Stimulated activated CD8-positive, alpha-beta memory T cell treated with anti-CD3 and anti-CD28 coated beads, Interleukin-4, amount 100 ng/mL, for 24 hours (primary cell): ENCODE results near the gene ARFGEF2.
"Not testable (repeated sequence)": the region's sequence is repeated elsewhere in the genome, so short reads cannot be mapped to it uniquely, and the experiment has no call there.

ENCODE experiments used
- DNase-seq: peaks from one replicate; pipeline ENCODE4 v3.0.0-alpha.2; 2020; ENCODE audit warnings: low read depth

ARFGEF2 gene

DNA sequence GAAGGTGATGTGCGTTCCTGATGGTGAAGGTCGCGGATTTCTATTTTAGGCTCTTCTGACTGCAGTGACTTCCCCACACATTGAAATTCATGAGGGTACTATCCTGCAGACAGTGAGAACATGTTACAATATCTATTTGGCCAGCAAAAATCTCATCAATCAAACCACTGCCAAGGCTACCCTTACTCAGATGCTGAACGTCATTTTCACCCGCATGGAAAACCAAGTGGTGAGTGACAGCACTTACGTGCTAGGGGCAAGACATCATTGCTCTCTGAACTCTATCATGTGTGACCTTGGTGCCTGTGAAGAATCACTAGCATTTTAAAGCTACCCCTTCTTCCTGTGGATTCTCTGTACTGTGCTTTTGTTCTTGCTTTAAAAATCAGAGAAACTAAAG is 31.1 kb downstream of the ARFGEF2 start:
- no peak for DNase-seq

GRCh38 chr20:48953653-48954052 is 32.1 kb downstream of the ARFGEF2 start:
- DNase-seq = no peak

- DNase-seq = no peak
Observed at GRCh38 chr20:48956052-48956451, 34.5 kb downstream of the ARFGEF2 start.

DNA sequence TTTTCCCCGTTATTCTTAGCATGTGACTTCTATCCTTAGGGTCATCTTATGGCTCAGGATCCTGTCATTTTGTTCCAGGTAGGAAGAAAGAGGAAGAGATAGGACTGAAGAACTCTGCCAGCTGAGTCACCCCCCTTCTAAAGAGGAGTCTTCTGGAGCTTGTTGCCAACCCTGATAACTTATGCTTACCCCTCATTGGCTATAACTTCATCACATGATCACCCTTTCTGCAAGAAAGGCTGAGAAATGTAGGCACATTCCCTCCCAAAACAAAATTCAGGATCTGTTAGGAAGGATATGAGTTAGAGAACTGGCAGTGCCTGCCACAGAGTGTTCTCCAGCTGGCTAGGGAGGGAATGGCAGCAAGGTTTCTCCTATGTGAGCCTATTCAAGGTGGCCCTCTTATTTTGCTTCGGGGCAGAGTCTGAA is 35.6 kb downstream of the ARFGEF2 start:
- no peak for DNase-seq

DNA sequence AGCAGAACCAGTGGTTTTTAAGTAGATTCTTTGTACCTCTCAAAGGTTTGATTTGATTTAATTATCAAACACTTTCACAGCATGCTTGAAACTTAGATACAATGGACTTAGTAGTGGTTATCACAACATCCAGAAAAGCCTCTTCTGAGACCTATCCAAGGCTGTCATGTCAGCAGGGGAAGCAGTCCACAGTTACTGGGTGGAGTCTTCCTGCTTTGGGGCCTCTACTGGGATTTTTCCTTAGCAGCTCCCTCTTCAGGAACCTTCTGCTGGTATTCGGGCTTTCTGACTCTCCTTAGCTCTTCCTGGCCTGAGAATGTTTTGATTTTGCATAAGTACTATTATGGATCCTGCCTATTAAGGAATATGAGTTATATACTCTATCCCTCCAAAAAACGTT is 36.0 kb downstream of the ARFGEF2 start:
- DNase-seq = no peak

DNA sequence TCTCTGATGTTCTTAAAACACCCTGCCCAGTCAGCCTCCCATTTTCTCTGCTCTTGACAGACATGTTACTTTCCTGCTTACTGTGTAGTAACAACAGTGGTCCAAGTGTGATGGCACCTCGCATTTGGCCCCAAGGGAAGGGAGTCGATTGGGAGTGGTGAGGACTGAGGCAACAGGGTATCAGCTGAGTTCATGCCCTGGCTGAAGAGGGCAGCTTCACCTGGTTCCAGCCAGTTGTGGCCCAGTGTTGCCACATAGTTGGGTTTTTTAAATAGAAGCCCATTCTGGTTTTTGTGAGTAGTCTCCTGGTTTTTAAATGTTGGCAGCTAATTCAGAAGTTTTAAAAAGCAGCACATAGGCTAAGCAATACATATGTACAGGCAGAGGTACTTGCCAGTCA is 37.2 kb downstream of the ARFGEF2 start:
- DNase-seq = no peak

DNA sequence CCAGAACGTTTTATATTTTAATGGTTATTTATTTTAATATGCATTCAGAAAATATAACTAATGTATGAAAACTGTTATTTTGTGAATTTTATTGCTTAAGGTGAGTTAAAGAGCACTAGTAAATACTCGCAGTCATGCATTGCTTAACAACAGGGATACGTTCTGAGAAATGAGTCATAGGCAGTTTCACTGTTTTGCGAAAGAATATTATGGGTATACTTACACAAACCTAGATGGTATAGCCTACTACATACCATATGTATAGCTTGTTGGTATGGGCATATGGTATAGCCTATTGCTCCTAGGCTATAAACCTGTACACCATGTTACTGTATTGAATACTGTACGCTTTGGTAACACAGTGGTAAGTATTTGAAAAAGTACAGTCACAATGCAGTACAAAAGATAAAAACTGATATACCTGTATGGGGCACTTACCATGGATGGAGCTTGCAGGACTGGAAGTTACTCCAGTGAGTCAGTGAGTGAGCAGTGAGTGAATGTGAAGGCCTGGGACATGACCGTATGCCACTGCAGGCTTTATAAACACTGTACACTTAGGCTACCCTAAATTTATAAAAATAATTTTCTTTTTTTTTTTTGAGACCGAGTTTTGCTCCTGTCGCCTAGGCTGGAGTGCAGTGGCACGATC is 38.5 kb downstream of the ARFGEF2 start:
- no peak for DNase-seq

DNA sequence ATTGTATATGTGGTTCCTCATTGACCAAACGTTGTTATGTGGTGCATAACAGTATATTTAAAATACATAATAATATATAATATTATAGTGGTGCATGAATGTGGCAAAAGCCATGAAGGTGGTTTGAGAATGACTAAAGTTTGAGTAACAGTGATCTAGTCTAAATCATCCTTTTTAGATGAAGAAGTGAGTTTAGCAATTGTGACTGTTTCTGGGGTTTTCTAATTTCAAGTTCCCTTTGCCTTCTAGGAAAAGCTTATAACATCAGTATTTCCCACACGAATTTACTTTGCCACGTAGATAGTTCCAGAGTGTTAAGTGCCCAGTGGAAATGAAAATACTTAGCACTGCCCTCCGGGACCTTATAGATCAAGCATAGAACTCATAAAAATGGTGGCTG is 40.9 kb downstream of the ARFGEF2 start:
- DNase-seq = no peak

DNA sequence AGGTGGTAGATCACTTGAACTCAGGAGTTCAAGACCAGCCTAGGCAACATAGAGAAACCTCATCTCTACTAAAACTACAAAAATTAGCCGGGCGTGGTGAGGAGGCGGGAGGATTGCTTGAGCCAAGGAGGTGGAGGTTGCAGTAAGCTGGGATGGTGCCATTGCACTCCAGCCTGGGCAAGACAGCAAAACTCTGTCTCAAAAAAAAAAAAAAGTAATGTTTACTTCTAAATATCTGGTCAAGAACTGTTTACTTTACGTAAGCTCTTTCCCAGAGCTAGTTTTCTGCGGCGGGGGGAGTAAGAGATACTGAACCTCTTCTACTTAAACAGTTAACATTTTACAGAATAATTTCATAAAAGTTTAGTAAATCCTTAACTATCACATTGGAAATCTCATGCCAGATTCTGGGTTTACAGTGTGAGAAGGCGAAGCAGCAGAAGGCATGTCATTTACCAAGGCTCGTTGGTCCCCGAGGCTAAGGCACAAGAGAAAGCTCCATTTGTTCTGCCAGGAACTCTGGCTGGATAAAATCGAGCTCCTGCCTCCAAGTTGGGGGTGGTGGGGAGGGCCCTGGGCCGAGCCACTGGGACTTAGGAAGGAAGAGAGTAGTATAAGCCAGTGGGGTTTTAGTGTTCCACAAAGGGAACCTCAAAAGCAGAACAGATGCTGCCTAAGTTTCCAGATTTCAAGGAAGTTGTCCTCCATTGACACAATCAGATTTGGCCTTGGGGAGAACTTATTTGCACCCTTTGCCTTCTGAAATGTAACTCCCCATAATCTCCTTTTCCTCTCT is 41.7 kb downstream of the ARFGEF2 start:
- no peak for DNase-seq

DNA sequence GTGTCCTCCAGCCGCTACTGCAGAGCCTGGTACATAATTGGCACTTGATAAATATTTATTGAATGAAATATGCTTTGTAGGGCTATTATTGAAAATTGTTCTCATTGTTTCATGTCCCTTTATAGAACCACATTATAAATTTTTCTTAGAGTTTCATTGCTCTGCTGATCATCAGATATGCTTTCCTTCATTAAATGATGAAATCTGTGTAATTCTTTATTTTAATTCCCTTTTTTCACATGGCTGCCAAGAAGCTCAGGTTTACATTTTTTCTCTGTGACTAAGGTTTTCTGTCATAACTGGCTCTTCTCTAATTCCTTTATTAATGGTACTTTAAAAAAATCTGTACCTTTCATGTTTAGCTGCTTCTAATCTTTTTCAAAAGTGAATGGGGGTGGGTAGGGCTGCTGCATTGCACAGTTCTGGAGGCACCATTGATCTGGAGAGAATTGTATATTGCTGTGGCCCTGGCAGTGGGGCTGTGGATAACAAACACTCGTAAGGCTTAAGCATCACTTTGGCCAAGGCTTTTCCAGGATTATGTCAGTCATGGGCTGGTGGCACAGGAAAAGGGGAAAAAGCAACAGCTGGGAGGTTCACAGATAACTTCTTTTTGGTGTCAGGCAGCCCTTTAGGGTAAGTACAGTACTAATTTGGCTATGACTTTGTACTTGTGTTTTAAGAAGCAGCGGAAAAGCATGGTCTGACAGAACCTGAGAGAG is 43.8 kb downstream of the ARFGEF2 start:
- DNase-seq = no peak

GRCh38 chr20:48970681-48971365 is 49.3 kb downstream of the ARFGEF2 start:
- no peak for DNase-seq

- DNase-seq = no peak
Observed at GRCh38 chr20:48971956-48972355, 50.4 kb downstream of the ARFGEF2 start.

DNA sequence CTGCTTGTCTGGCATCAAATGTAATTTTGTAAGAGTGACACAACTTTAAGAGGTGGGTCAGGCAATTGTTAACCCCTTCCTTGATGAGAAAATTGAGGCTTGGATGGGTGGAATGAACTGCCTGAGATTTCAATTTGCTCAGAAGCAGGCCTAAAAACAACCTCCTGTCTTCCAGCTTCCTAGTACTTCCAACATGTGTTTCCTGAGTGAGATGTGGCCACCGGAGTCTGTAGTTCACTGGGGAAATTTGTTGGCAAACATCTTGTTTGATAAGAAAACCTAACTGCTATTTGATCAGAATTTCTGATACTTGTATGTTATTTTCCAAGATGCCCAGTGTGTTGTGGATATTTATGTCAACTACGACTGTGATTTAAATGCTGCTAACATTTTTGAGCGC is 51.3 kb downstream of the ARFGEF2 start:
- DNase-seq = no peak

DNA sequence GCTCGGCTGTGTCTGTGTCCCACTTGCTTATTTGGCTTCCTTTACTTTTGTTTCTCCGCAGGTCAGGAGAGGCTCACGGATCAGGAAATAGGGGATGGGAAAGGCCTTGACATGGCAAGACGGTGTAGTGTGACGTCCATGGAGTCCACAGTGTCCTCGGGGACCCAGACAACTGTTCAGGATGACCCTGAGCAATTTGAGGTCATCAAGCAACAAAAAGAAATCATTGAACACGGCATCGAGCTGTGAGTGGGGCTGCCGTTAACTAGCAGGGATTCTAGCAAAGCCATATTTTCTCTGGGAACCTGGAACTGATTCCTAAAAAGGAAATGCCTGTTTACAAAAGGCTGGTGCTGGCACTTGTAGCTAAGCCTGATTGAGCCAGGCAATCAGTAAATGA is 54.4 kb downstream of the ARFGEF2 start:
- no peak for DNase-seq

- DNase-seq = not testable (repeated sequence)
Observed at GRCh38 chr20:48979980-48980379, 58.5 kb downstream of the ARFGEF2 start.

DNA sequence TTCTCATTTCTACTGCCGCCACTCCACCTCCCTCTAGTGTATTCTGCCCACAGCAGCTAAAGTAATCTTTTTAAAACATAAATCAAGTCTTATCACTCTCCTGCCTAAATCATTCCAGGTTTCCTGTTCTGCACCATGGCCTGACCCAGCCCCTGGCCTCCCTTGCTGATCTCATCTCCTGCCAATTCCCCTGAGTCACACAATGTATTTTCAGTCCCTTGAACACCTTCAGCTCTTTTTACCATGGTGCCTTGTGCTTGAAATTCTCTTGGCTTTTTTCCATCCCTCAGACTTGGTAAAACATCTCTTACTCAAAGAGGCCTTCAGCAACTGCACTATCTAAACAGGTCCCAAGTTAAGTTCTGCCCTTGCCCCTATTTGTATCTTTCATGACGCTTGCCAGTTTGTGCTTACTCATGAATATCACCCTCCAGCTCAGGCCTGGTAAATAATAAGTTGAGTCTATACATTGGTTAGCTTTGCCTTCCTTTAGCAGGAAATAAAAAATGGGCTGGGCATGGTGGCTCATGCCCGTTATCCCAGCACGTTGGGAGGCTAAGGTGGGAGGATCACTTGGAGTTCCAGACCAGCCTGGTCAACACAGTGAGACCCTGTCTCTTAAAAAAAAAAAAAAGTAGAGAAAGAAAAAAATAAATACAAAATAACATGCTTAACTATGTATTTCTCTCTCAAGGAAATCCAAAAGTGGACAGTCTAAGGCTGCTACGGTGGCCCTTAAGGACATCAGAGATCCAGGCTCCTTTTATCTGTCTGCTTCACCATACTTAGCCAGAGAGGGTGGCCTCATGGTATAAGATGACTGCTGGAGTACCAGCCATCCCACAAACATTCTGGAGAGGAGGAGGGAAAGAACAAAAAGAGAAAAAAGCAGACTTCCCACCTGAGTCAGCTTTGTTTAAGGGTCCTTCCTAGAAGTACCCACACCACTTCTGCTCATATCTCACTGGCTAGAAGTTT is 62.2 kb downstream of the ARFGEF2 start:
- no peak for DNase-seq

DNA sequence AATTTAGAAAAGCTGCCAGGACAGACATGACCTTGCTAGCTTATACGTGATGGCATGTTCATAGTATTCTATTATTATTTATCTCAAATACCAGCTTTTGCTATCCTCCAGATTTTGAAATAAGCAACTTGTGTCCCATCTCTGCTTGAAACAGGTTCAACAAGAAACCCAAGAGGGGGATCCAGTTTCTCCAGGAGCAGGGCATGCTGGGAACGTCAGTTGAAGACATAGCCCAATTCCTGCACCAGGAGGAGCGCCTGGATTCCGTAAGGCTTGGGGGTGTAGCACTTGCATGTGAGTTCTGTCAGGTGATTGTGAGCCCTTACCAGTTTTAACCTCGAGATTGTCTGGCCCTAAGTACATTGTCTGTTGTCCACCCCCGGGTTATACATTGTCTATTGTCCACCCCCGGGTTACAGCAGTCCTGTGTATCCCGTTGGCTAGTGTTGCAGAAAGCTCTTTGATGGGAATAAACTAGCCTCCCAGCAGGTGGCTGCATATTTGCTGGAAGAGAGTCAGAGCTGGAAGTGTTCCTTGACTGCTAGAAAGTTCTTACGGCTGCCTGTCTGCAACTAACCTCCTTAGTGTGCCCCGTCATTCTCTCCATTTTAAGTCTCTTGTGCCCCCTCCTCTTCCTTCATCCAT is 63.2 kb downstream of the ARFGEF2 start:
- DNase-seq = no peak

DNA sequence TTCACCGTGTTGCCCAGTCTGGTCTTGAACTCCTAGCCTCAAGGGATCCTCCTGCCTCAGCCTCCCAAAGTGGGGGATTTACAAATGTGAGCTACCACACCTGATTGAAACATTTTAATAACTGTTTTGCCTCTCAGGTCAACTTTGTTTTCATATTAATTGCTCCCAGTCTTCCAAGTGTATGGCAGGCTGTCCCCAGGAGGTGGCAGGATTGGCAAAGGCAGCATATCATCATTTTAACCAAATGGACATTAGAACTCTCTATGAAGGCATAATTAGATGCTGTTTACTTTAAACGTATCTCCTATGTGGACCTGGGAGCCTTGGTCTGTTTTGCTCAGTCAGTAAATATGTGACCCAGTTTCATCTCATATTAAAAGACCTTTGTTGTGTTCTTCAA is 65.4 kb downstream of the ARFGEF2 start:
- DNase-seq = no peak

- DNase-seq = no peak
Observed at GRCh38 chr20:48990467-48990866, 69.0 kb downstream of the ARFGEF2 start.

DNA sequence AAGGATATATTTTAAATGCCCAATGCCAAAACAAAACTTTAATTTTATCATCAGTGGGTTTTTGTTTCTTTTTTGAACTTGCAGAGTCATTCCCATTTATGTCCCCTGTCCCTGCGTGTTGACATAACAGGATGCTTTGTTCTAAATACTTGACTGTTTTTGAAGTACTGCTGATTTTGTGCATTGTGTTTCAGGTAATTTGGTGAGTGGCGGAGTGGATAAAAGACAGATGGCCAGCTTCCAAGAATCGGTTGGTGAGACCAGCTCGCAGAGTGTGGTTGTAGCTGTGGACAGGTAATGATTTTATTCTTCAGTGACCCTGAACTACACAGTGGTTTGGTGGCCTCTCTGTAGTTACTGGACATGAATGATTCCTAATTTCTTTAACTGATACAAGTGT is 74.1 kb downstream of the ARFGEF2 start:
- no peak for DNase-seq
